Stimulated activated CD4-positive, alpha-beta T cell treated with anti-CD3 and anti-CD28 coated beads, Interleukin-12 subunit alpha, Interleukin-12 subunit beta, amount 100 ng/mL, for 4 hours (primary cell): ENCODE data around the gene NEDD4.
"Not testable (repeated sequence)": the region's sequence is repeated elsewhere in the genome, so short reads cannot be mapped to it uniquely, and the experiment has no call there.

Source experiments
- DNase-seq: peaks from one replicate; pipeline ENCODE4 v3.0.0-alpha.2; 2020

The NEDD4 gene

GRCh38 chr15:55823699-55824340 is 169.6 kb downstream of the NEDD4 start:
- no peak for DNase-seq

- no peak for DNase-seq
Measured at GRCh38 chr15:55823191-55823670, 170.2 kb downstream of the NEDD4 start.

- not testable (repeated sequence) for DNase-seq
Measured at GRCh38 chr15:55821740-55822139, 171.7 kb downstream of the NEDD4 start.

GRCh38 chr15:55820043-55820442 is 173.4 kb downstream of the NEDD4 start:
- no peak for DNase-seq

GRCh38 chr15:55819397-55820034 is 173.9 kb downstream of the NEDD4 start:
- no peak for DNase-seq

- DNase-seq = no peak
Measured at GRCh38 chr15:55816017-55816416, 177.4 kb downstream of the NEDD4 start.

- DNase-seq = no peak
Measured at GRCh38 chr15:55802600-55803376, 190.6 kb downstream of the NEDD4 start.

- DNase-seq = no peak
Measured at GRCh38 chr15:55800216-55800615, 193.2 kb downstream of the NEDD4 start.

GRCh38 chr15:55799291-55800212 is 193.9 kb downstream of the NEDD4 start:
- DNase-seq = no peak

- DNase-seq = no peak
Measured at GRCh38 chr15:55796321-55796965, 197.0 kb downstream of the NEDD4 start.

- DNase-seq = no peak
Measured at GRCh38 chr15:55795031-55795430, 198.4 kb downstream of the NEDD4 start.

GRCh38 chr15:55791551-55792400 is 201.6 kb downstream of the NEDD4 start:
- DNase-seq = no peak

GRCh38 chr15:55789066-55789660 is 204.2 kb downstream of the NEDD4 start:
- peak; percentile 34 for DNase-seq

- DNase-seq = no peak
Measured at GRCh38 chr15:55786341-55786740, 207.1 kb downstream of the NEDD4 start.

GRCh38 chr15:55785593-55785992 is 207.8 kb downstream of the NEDD4 start:
- not testable (repeated sequence) for DNase-seq

- no peak for DNase-seq
Measured at GRCh38 chr15:55784286-55784685, 209.1 kb downstream of the NEDD4 start.

- DNase-seq = no peak
Measured at GRCh38 chr15:55782901-55783300, 210.5 kb downstream of the NEDD4 start.

GRCh38 chr15:55780292-55780691 is 213.1 kb downstream of the NEDD4 start:
- DNase-seq = no peak

- DNase-seq = no peak
Measured at GRCh38 chr15:55778932-55779331, 214.5 kb downstream of the NEDD4 start.
